ENCODE measurements around the gene TCF12.

Gene TCF12

GRCh38 chr15:57048930-57049549 lies 130.6 kb downstream of the TCF12 start:
- no peak for DNase-seq (ENCODE audit: low spot score)

DNA sequence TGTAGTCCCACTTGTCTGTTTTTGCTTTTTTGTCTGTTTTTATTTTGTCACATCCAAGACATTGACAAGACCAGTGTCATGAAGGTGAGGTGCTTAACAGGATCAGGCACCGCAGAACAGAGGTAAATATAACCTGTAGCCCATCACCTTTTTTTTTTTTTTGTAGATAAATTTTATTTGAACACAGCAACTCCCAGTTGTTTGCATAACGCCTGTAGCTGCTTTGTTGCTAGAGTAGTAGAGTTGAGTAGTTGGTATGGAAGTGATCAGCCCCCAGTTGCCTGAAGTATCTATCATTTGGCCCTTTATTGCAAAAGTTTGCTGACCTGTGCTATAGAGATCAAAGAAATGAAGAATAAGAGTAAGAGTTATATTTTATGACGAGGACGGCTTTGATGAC lies 135.0 kb downstream of the TCF12 start:
- no peak for DNase-seq (ENCODE audit: low spot score)

- no peak for DNase-seq (ENCODE audit: low spot score)
Measured at GRCh38 chr15:57054204-57054750, 135.8 kb downstream of the TCF12 start.

GRCh38 chr15:57056357-57056756 lies 137.9 kb downstream of the TCF12 start:
- no peak for DNase-seq (ENCODE audit: low spot score)

DNA sequence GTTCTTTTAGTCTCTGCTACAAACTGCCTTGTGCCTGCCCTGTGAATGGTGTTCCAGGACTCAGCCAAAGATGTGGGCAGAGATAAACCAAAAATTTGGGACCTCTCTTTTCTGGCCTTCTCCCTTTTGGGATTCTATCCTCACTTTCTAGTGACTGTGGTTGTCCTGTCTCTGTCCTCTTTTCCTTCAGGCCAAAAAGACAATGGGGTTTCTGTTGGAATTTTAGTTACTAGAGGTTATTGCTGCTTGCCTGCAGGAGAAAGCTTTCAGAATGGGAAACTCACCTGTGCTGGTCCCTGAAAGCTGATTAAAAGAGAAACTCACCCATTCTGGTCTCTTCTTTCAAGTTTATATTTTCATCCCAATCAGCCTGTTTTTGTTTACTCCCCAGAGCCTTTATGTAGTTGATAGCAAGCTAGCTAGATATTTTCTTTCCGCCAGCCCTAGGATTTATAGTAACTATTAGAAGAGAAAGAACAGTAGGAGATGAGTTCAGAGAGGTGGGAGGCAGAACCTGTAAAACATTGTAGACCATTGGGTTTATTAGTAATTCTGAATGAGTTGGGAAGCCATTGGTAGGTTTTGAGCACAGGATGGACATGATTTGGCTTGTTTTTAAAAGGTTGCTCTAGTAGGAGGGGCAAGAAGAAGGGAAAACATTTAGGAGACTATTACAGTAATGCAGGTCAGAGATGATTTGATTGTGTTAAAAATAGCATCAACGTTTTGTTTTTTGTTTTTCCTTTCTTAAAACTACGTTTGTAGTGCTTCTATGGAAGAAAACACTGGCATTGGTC lies 138.9 kb downstream of the TCF12 start:
- no peak for DNase-seq (ENCODE audit: low spot score)

GRCh38 chr15:57059026-57059660 lies 140.7 kb downstream of the TCF12 start:
- DNase-seq (ENCODE audit: low spot score): no peak

GRCh38 chr15:57060799-57061198 lies 142.4 kb downstream of the TCF12 start:
- DNase-seq (ENCODE audit: low spot score): no peak

DNA sequence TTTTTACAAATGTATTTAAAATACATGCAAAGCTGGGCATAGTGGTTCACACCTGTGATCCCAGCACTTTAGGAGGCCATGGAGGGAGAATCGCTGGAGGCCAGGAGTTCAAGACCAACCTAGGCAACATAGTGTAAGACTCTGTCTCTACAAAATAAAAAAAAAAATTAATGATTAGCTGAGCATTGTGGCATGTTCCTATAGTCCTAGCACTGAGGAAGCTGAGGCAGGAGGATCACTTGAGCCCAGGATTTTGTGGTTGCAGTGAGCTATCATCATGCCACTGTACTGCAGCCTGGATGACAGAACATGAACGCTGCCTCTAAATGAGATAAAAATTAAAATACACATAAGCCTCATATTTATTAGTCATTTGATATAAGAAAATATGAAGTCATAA lies 142.8 kb downstream of the TCF12 start:
- no peak for DNase-seq (ENCODE audit: low spot score)

DNA sequence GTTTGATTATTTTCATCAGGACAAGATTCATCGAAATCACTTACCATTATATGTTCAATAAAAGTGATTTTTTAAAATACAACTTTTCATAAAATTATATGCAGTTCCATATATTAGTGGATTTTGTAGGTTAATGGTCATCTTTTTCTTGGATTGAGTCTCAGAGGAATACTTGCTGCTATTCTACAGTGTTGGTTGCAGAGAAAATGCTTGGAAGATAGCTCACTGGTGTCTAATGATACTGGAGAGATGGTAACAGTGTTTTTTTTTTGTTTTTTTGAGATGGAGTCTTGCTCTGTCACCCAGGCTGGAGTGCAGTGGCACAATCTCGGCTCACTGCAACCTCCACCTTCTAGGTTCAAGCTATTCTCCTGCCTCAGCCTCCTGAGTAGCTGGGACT lies 143.3 kb downstream of the TCF12 start:
- no peak for DNase-seq (ENCODE audit: low spot score)

DNA sequence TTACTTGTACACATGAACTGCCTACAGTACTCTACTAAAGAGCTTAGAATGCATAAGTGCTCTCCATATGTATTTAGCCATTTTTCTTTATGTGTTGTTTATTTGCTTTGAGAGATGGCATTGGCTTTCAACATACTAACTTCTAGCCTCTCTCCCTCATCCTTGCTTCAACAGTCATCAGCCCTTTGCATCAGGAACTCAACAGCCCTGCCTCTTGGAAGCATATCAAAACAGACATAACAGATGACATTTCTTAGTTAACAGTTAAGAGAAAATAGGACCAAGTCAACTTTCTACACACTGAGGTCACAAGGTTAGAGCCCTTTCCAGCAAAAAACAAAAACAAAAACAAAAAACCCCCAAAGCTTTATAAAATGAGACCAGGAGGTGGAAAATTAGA lies 145.6 kb downstream of the TCF12 start:
- no peak for DNase-seq (ENCODE audit: low spot score)

DNA sequence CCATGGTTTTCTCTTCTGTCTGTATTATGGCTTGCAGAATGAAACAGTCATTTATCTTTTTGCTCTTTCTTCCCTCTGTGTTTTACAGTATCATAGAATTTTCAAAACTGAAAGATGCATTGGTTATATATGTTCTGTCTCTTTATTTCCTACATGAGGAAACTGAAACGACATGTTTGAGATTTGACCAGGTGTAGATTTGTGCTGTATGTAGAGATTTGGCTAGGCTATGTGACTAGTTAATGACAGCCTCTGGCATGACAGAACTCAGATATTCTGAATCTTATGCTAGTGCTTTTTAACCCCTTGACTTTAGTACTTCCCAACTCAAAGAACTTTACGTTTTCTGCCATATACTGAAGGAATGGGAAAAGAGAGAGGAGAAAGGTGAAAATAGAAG lies 151.0 kb downstream of the TCF12 start:
- DNase-seq (ENCODE audit: low spot score): no peak

DNA sequence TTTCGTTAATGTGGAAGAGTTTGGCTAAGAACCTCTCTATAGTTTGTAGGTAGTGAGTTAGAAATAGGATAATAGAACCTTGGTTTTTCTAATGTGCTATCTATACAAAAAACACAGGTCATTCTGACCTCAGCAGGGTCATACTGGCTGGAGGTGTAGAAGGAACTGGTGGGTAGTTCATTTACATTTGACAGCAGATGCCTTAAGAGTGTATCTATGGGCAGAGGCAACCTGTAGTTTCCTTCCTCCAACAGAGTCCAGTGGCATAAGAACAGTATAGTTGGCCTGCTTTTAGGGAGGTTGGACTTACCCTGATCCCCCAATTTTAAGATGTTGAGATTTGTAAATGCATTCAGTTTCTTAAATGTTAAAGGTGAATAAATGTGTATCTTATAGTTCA lies 152.2 kb downstream of the TCF12 start:
- no peak for DNase-seq (ENCODE audit: low spot score)

DNA sequence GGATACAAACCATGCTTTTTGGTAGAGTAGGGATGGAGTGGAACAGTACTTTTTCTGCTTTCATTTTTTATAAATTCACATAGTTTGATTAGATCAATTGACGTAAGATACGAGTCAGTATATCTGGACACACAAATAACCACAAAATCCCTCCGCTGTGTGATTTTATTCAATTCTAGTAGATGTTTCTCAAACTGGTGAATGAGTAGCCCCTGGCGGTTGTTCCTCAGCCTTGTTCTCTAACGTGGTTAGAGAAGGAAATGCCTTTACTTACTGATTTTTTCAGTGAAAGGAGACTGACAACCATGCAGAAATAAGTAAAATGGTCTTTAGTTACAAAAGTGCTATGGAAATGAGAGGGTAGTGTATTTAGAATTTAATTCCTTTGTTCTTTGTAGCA lies 161.0 kb downstream of the TCF12 start:
- no peak for DNase-seq (ENCODE audit: low spot score)

DNA sequence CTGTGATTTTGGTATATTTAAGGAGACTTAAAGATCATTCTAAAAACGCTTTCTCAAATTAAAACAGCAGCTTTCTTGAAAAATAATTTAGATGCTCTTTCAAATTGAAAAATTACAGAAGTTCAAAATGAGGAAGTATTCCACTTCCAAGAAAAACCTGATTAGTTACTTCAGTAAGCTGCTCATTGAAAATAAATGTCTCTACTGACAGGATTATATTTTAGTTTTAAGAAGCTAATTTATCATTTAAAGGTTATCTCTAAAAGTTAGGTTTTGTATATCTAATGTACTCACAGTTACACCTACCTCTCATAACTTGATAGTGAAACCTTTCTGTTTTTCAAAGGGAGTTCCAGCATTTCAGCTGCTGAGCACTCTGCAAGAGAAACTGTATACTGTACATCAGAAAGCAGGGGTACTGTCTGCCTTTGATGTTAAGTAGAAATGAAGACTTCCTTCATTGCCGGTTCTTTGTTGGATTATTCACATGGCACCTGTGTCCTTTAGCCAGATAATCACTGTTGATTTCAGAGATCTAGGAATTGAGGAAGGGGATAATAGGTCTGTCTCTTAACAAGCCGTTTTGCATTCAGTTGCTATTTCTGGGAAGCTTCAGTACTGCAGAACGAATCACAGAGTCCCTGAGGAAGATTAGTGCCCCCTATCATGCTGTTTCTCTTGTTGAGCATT lies 161.6 kb downstream of the TCF12 start:
- DNase-seq (ENCODE audit: low spot score): no peak

DNA sequence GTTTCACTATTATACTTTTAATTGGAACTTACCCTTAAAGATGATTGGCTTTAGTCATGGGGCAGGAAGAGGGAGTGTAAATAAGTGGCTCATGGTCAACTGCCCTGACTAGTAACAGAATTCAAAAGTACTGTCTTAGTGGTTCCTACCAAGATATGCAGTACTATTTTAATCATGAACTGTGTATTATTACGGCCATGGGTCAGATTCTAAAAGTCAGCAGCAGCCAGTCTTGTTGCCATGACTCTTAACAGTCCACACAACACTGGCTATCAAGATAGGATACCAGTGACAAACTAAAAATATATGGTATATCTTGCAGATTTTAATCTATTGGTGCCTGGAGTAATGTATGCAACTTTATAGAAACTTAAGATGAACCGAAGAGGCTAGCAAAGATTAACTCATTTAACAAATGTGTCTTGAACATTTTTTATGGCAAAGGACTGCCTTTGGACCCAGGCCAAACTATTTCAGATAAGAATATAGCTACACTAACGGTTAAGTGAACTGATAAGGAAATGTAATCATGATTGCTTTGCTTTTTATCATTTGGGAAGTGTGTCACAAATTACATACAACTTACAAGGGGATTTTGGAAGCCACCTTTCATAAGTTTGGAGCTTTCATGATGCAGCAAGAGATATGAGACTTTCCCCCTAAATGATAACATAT lies 163.7 kb downstream of the TCF12 start:
- no peak for DNase-seq (ENCODE audit: low spot score)

GRCh38 chr15:57084192-57084591 lies 165.7 kb downstream of the TCF12 start:
- DNase-seq (ENCODE audit: low spot score): no peak

DNA sequence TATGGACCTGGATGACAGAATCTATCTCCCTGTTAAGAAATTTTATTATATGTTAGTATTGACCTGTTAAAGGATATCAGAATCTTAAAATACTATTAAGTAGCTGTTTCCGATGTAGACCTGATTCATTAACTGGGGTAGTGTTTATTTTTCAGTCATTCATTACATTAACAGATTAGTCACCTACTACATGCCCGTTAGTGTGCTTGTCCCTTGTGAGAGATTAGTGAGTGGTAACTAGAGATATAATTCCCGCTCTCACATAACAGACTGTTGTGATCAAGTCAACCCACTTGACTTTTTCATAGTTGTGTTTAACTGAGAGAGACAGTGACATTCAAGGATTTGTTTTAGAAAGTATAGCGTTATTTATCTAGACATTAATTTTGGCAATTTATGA lies 166.8 kb downstream of the TCF12 start:
- DNase-seq (ENCODE audit: low spot score): no peak

DNA sequence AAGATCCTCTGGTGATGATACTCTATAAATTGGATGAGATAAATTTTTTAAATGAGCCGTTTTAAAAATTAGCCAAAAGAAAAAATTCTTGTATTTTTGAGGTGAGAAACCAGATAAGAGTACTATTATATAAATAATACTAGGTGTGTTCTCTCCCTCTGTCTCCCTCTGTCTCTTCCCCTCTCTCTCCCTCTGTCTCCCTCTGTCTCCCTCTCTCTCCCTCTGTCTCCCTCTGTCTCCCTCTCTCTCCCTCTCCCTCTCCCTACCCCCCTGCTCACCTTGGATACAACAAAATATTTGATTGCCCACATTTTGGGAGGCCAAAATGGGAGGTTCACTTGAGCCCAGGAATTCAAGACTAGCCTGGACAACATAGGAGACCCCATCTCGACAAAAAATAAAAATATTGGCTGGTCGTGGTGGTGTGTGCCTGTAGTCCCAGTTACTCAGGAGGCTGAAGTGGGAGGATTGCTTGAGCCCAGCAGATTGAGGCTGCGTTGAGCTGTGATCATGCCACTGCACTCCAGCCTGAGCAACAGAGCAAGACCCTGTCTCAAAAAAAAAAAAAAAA lies 168.5 kb downstream of the TCF12 start:
- no peak for DNase-seq (ENCODE audit: low spot score)

- no peak for DNase-seq (ENCODE audit: low spot score)
Measured at GRCh38 chr15:57089815-57090495, 171.5 kb downstream of the TCF12 start.

GRCh38 chr15:57090496-57090859 lies 172.0 kb downstream of the TCF12 start:
- DNase-seq (ENCODE audit: low spot score): no peak

- no peak for DNase-seq (ENCODE audit: low spot score)
Measured at GRCh38 chr15:57091636-57092035, 173.2 kb downstream of the TCF12 start.

Measured in left forelimb (tissue), 1 donor.